Measurements from ENCODE around the gene VAV2.

VAV2 gene

GRCh38 chr9:133991964-133992779, at the start of gene VAV2:
VAV2 (minus strand) TSS chr9:133992324; CDS start chr9:133992278, 46 bp downstream.
- no peak for DNase-seq

DNA sequence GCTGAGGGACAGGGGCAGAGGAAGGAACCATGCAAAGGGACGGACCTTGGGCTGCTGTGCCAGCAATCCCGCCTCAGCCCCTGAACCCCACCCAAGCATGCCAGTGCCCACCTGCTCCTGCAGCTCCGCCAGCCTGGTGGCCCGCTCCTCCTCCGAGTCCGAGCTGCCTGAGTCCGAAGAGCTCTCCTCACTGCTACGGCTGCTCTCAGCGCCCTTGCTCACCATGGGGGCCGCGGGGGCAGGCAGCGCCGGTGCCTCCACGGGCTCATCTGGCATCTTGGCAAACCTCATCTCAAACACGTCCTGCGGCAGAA, 49.5 kb upstream of the VAV2 start:
- DNase-seq, result no peak

GRCh38 chr9:134040781-134041648, 48.9 kb upstream of the VAV2 start:
- no peak for DNase-seq

GRCh38 chr9:134040176-134040565, 48.0 kb upstream of the VAV2 start:
- no peak for DNase-seq

DNA sequence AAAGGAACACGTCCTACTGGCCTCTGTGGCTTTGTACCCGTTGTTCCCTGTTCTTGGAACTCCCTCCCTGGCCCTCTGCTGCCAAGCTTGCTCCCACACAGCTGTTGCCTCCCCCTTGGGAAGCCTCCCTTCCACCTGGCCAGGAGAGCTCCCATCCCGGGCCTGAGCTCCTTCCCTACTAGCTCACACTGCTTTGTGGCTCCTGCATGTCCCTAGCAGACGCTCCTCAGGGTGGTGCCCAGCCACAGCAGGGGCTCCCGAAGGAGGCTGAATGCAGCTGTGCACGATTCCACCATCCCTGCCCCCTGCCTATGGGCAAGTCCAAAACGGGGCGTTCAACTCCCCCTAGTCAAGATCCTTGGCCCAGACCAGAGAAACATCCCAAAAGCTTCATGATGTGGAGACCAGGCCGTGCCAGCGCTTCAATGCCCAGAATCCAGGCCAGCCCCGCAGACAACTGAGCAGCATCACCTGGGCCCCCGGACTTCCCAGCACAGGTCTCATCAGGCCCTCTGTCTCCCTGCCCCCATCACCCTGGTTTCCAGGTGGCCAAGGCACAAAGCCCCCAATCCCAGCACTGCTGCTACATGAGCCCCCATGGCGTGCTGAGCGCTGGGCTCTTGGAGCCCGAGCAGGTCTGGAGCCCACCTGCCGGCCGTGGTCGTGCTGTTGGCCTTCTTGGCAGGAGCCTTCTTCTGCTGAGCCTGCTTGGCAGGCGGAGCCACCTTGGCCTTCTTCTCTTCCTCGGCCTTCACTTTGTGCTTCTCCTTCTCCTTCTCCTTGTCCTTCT, 47.5 kb upstream of the VAV2 start:
- DNase-seq, result no peak

DNA sequence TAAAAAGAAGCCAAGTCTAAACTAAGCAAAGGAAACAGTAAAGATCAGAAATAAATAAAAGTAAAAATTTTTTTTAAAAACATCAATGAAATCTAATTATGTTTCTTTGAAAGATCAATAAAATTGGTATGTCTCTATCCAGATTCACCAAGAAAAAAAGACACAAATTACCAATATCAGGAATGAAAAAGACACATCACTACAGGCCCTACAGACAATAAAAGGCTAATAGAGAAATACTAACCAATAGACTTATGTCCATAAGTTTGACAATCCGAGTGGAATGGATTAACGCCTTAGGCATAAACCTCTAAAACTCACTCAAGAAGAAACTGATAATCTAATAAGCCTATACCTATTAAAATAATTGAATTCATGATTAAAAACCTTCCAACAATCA, 45.5 kb upstream of the VAV2 start:
- no peak for DNase-seq

- no peak for DNase-seq
These were observed 44.0 kb upstream of the VAV2 start for GRCh38 chr9:134036130-134036529.

DNA sequence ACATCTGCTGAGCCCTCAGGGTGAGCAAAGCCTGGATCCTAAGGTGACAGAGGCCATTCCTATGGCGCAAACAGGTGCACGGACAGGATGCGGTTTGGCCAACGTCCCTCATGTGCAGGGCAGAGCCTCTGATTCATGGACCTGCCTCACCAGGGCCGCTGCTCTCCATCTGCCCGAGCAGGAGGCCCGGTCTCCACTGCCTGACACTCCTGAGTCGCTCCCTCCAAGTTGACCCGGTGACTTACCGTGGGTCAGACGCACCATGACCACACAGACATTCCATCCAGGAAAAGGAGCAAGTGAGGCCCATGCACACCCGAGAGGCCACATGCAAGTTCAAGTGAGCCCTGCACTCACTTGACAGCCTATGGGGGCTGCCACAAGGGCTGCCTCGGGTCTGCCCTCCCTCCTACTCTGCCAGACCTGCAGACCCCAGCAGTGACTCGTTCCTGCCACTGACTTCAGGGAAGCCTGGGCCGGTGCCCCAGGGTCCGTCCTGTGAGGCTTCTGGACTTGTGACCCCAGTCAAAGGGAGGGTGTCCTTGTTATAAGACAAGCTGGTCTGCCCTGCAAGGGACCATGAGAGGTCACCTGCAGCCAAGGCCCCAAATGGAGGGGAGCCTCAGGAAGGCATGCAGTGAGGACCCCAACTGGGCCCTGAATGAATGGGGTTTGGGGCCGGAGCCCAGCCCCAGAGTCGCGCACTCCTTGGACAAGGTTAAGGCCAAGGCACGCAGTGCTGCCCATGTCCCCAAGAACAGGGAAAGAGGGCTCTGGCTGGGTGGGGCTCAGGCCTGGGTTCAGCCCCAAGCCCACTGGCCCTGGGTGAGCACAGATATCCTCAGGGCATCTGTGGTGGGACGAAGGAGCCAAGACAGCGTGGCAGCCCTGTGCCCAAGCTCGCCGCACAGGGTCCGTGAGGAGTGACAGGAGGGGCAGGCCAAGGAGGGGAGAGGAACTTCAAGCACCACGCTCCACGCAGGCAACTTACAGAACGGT, 43.2 kb upstream of the VAV2 start:
- no peak for DNase-seq

GRCh38 chr9:134034215-134035040, 42.3 kb upstream of the VAV2 start:
- no peak for DNase-seq

DNA sequence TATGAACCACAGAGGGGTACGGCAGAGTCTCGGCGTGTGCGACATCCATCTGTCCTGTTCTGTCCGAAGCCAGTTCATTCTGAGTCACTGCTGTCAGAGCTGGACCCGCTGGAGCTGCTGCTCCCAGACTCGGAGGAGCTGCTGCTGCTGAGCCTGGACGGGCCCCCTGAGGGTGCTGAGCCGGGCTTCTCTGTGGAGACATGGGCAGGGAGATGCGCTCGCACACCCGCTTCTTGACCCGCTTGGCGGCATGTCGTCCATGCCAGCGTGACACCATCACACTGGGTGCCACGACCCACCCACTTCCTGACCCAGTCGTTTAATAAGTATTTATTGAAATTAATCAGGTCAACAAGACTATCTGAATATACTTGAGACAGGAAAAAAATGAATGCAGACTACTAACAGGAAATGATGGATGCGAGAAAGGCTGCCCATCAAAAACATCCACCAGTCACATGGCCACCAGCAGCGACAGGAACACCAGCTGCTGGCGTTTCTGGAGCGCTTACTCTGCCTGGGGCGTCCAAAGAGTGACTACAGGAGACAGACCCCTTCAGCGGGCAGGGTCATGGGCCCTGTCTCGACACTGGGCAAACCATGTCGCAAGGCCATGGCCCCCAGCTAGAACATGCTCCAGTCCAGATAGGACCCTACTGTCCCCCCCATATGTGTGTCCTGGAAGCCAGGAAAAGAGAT, 41.5 kb upstream of the VAV2 start:
- DNase-seq, result no peak

DNA sequence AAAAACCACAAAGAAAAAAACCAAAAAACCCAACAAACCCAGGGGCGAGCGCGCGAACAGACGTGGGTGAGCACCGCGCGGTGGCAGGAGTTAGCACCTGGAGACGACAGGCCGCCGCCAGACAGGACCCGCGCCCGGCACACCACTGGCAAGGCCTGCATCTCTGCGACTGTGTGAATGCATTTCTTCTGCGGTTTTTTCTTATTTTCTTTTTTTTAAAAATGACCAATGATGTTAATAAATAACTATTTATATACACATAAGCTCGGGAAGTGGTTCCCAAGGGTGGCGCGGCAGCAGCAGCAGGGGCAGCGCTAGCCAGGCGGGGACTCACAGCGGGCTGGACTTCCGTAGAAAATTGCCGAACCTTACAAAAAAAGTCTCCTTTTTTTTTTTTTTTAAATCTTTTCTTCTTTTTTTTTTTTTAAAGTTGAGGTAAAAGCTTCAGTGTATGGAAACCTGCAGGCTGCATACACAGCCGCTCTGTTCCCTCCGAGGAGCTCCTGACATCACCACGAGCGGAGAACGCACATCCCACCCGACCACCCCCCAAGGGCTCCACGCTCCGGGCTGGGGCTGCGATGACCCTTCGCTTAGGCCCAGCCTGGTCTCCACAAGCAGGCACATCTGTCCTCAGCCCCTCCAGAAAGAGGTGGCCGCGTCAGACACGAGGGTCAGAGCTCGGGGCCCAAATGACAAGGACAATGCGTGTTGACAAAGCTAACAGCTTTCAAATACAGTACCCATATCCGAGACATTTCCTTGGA, 40.5 kb upstream of the VAV2 start:
- no peak for DNase-seq

DNA sequence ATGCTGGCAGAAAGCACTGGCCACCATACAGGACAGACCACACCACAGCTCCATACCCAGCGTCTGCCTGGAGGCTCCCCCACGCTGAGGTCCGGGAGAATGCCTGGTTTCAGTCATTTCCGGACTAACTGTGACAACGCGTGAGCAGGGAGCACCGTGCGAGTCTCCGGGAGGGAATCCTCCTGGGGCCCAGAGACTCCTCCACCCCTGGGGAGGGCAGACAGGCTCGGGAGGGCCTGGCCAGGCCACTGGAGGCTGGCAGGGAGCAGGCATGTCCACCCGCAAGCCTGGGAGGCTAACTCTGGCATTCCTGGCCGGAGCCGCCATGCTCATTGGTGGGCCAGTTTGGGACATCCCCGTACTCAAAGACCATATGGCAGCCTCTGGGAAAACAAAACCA, 39.7 kb upstream of the VAV2 start:
- no peak for DNase-seq

GRCh38 chr9:134030821-134031470, 38.8 kb upstream of the VAV2 start:
- no peak for DNase-seq

DNA sequence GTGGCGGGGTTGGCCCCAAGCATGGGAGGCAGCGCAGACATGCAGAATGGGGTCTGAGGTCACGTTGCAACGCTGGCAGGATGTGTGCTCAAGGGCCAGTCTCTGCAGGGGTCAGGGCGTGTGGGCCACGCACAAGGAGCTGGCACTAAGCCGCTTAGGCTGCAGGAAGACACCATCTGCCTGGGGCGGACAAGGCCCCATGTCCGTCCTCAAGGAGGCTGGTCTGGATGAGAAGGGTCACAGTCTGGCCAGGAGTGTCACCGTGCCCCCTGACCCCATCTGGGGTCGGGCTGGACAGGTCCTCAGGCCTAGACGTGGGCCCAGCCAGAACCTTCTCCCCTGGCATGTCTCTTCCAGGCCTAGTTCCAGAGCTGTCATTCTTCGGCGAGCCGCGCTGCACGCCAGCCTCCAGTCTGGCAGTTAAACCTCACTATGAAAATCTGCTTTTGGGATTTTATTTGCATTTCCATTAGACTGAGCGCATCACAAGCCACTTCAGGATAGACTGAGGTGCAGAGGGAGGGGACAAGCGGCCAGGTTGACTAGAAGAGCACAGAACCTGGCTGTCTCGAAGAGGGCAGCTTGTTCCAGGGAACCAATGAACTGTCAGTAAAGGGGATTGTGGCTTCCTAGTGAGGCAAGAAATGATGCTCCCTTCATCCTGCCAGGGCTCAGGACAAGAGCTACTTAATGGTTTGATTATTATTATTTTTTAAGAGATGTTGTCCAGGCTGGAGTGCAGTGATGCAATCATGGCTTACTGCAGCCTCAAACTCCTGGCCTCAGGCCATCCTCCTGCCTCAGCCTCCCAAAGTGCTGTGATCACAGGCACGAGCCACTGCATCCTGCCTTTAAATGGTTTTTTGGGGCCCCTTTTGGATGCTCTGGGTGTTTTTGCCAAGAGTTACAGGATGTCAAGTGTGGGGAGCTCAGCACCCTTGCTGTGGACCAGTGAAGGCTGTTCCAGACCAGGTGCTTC, 37.4 kb upstream of the VAV2 start:
- DNase-seq, result no peak

DNA sequence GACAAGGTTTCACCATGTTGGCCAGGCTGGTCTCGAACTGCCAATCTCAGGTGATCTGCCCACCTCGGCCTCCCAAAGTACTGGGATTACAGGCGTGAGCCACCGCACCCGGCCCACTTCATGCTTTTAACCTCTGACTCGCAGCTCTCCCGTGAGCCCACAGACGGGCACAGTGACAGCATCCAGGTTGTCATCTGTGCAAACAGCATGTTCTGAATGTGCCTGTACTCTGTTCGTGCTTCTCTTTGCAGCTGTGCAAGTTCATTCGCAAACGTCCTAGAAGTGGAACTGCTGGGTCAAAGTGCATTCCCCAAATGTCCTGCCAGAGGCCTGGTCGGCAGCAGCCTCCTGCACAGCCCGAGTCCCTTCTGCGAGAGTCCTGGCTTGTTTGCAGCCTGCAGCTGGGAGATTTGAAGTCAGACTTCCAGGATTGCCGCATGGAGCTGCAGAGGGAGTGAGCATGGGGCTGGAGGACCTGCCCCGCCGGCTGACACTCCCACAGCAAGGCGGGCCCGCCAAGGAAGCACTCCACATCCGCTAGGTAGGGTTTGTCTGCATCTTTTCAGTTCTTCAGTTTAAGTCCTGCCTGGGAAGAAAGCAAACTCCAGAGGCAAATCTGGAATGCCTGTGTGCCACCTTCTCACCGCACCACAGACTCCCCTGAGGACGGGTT, 36.6 kb upstream of the VAV2 start:
- DNase-seq, result no peak

DNA sequence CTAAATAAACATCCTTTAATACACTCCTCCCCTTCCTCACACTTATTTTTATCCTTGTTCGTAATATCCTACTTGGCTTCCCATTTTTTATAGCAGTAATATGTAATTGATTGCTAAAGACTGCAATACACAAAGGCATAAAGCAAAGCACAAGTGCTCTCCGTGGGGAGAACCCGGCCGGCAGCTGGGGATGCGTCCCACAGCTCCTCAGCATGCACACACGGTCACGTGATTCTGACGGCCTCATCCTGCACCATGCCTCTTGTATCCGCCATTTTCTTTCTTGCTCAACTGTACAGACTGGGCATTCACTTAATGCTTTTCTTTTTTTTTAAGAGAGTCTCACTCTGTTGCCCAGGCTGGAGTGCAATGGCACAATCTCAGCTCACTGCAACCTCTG, 36.0 kb upstream of the VAV2 start:
- DNase-seq, result no peak

GRCh38 chr9:134027561-134027960, 35.4 kb upstream of the VAV2 start:
- no peak for DNase-seq

Data from NCI-H187 treated with DMSO at 0.1 percent for 48 hours (cell line).